Prostate gland (tissue), 2 donors: ENCODE data around the gene PDK4.

Experiments
- CTCF ChIP-seq, 4 experiments: fragments of 200-600 bp in 2 of 4; fragments of 450-650 bp in 2 of 4; sonication (generic) in 2 of 4; IDR thresholded peaks; 1 replicate in 3 of 4; 2 replicates in 1 of 4; pipeline ENCODE4 v1.5.1; 2016 to 2019; ENCODE audit warnings: antibody characterized with exemption in 4 of 4, mild to moderate bottlenecking in 2 of 4, moderate library complexity in 2 of 4
- POLR2A ChIP-seq: fragments of 450-650 bp; IDR thresholded peaks from one replicate; pipeline ENCODE4 v1.6.1; 2016; ENCODE audit warnings: antibody characterized with exemption, mild to moderate bottlenecking

GRCh38 chr7:95601316-95601715, 5.0 kb upstream of the PDK4 start:
- TF ChIP-seq CTCF (IDR thresholded peaks at IDR 0.05) = no peak
- TF ChIP-seq POLR2A = no peak
